HG02571 (cell line): Measurements from ENCODE around the gene TMEM205.

Experiments
- ATAC-seq: cut with Tn5 transposase; IDR thresholded peaks from one replicate; pipeline ENCODE4 v1.9.1; 2021; ENCODE audit warnings: mild to moderate bottlenecking, moderate library complexity; ENCODE audit not compliant: unreplicated experiment

The TMEM205 gene

GRCh38 chr19:11304936-11305335 is 41.1 kb downstream of the TMEM205 start:
- ATAC-seq: no peak

GRCh38 chr19:11300811-11301120 is 45.3 kb downstream of the TMEM205 start:
- ATAC-seq: no peak

GRCh38 chr19:11299946-11300810 is 45.9 kb downstream of the TMEM205 start:
- no peak for ATAC-seq

GRCh38 chr19:11296264-11296663 is 49.8 kb downstream of the TMEM205 start:
- no peak for ATAC-seq

GRCh38 chr19:11295665-11296245 is 50.3 kb downstream of the TMEM205 start, which contains the start of gene TSPAN16:
TSPAN16 (plus strand) TSS chr19:11296160; CDS start chr19:11296298, 138 bp downstream.
- no peak for ATAC-seq

GRCh38 chr19:11295180-11295579 is 50.9 kb downstream of the TMEM205 start:
- ATAC-seq: no peak

GRCh38 chr19:11293433-11294389 is 52.4 kb downstream of the TMEM205 start:
- no peak for ATAC-seq
